HG02798 (cell line): ENCODE measurements around the gene SPIB.
"Not testable (repeated sequence)": the region's sequence is repeated elsewhere in the genome, so short reads cannot be mapped to it uniquely, and the experiment has no call there.

Experiments used
- ATAC-seq: cut with Tn5 transposase; IDR thresholded peaks from one replicate; pipeline ENCODE4 v1.9.1; 2021; ENCODE audit warnings: mild to moderate bottlenecking; ENCODE audit not compliant: unreplicated experiment, poor library complexity

Gene SPIB

GRCh38 chr19:50465000-50465399, 46.3 kb downstream of the SPIB start:
- no peak for ATAC-seq

- no peak for ATAC-seq
Observed at GRCh38 chr19:50465986-50466705, 47.4 kb downstream of the SPIB start.

GRCh38 chr19:50466706-50467039, 47.9 kb downstream of the SPIB start:
- ATAC-seq, result no peak

GRCh38 chr19:50467566-50467965, 48.8 kb downstream of the SPIB start:
- ATAC-seq, result no peak

- no peak for ATAC-seq
Observed at GRCh38 chr19:50468818-50469217, 50.1 kb downstream of the SPIB start.

GRCh38 chr19:50473336-50473735, 54.6 kb downstream of the SPIB start:
- ATAC-seq, result not testable (repeated sequence)

GRCh38 chr19:50475101-50475568, 56.4 kb downstream of the SPIB start:
- ATAC-seq, result no peak

GRCh38 chr19:50475736-50476223, 57.0 kb downstream of the SPIB start:
- no peak for ATAC-seq

- ATAC-seq, result peak; percentile 88
Observed at GRCh38 chr19:50476224-50476906, 57.6 kb downstream of the SPIB start, which contains the start of the genes EMC10 and GARIN5A. Gene EMC10, plus strand, starts transcription at chr19:50476507. Its CDS starts 38 bp downstream, at chr19:50476545. Gene GARIN5A, minus strand, starts transcription at chr19:50476848. Its CDS starts 460 bp downstream, at chr19:50476388.

- ATAC-seq, result no peak
Observed at GRCh38 chr19:50476907-50477238, 58.1 kb downstream of the SPIB start.

- ATAC-seq, result no peak
Observed at GRCh38 chr19:50477751-50478515, 59.2 kb downstream of the SPIB start.

- ATAC-seq, result no peak
Observed at GRCh38 chr19:50478901-50479715, 60.4 kb downstream of the SPIB start.

GRCh38 chr19:50479761-50480251, 61.1 kb downstream of the SPIB start:
- ATAC-seq, result no peak

GRCh38 chr19:50480281-50481111, 61.8 kb downstream of the SPIB start:
- ATAC-seq, result no peak
